NCI-H446 (cell line): ENCODE measurements around the gene SMC3.
A peak's percentile ranks its signal among the peaks of the same experiment; 100 is the strongest.

Experiments used
- DNase-seq, 2 experiments: peaks; one replicate each; lab custom pipeline; 2025; lab: John Stamatoyannopoulos, UW

The SMC3 gene

GRCh38 chr10:110544958-110545537, 22.4 kb upstream of the SMC3 start:
- no peak for DNase-seq

DNA sequence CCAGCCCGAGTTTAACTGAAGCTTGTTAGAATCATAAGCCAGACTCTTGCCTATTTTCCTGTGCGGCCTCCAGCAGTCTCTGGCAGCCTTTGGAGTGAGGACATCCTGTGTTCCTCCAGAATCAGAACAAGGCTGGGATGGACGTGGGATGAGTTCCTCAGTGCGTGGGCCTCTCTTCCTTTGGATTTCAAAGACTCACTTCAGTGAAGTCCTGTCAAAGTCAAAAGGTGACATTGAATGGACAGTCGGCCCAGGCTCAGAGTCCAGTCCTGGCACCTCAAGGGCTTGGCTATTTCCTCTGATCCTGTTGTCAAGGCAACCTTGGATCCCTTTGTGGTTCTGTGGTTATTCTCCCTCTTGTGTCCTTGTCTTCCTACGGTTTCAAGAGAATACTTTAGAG, 21.4 kb upstream of the SMC3 start:
- DNase-seq: no peak

GRCh38 chr10:110546499-110547110, 20.9 kb upstream of the SMC3 start:
- no peak for DNase-seq

- DNase-seq: peak; percentile 5 to 75
These were observed 20.2 kb upstream of the SMC3 start for GRCh38 chr10:110547139-110547761.

DNA sequence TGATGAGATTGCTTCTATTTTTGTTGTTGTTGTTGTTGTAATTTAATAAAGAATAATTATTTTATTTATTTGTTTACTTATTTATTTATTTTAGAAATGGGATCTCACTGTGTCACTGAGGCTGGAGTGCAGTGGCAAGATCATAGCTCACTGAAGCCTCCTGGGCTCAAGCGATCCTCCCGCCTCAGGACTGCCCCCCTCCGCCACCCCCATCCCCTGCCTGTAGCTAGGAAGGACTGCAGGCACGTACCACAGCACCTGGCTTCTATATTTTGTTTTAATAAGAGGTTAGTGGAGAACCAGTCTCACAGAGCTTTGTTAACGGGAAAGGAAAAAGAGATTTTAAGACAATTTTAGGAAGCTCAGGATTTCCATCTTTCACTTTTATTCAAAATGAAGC, 19.5 kb upstream of the SMC3 start:
- DNase-seq: no peak

- no peak for DNase-seq
These were observed 18.3 kb upstream of the SMC3 start for GRCh38 chr10:110549211-110549610.

- DNase-seq: no peak
These were observed 13.6 kb upstream of the SMC3 start for GRCh38 chr10:110553905-110554304.

DNA sequence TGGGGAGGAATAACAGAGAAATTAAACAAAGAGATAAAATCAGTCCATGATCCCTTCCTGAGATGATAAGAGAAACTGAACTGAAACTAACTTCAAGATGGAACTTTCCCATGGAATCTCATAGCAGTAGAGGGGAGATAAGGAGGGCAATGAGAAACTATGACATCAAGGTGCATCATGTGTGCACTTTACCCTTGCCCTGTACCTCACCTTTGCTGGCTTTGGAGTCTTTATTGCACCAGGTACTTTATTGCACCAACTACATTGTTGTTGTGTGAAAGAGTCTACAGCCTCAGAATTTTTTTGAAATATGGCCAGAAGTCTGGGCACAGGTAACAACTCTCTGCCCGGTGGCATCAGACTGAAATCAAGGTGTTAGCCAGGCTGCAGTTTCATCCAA, 11.2 kb upstream of the SMC3 start:
- DNase-seq: no peak

DNA sequence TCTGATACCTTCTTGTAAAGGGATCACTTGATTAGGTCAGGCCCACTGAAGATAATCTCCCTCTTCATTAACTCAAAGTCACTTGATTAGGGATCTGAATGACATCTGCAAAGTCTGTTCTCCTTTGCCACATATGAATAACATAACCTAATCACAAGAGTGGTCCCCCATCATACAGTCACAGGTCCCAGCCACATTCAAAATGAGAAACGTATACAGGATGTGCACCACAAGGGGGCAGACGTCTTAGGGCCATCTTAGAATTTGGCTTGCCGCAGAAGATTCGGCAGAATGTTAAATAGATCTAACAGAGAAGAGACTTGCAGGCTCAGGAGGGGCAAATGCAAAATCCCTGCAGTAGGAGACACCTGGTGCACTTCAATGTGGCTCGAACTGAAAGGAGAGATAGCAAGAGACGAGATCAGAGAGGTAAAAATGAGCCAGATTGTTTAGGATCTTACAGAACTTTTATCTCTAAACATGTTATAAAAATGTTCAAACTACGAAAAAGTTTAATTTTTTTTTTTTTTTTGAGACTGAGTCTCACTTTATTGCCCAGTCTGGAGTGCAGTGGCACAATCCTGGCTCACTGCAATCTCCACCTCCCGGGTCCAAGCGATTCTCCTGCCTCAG, 10.4 kb upstream of the SMC3 start:
- peak in 1 of 2 experiments; percentile 11 for DNase-seq

GRCh38 chr10:110558041-110558440, 9.5 kb upstream of the SMC3 start:
- no peak for DNase-seq

DNA sequence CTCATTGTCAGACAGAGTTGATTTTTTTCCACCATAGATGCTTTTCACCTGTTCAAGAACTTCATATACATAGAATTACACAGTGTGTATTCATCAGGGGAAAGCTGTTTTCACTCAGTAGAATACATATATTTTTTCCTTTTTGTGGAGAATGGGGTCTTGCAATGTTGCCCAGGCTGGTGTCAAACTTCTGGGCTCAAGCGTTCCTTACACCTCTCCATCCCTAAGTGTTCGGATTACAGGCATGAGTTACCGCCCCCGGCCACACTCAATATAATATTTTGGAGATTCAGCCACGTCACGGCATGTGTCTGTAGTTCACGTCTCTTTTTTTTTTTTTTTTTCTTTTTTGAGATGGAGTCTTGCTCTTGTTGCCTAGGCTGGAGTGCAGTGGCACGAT, 7.5 kb upstream of the SMC3 start:
- DNase-seq: no peak

- DNase-seq: no peak
These were observed 6.2 kb upstream of the SMC3 start for GRCh38 chr10:110561292-110561691.

- DNase-seq: no peak
These were observed 5.1 kb upstream of the SMC3 start for GRCh38 chr10:110562348-110562747.

- no peak for DNase-seq
These were observed 4.4 kb upstream of the SMC3 start for GRCh38 chr10:110563132-110563531.

DNA sequence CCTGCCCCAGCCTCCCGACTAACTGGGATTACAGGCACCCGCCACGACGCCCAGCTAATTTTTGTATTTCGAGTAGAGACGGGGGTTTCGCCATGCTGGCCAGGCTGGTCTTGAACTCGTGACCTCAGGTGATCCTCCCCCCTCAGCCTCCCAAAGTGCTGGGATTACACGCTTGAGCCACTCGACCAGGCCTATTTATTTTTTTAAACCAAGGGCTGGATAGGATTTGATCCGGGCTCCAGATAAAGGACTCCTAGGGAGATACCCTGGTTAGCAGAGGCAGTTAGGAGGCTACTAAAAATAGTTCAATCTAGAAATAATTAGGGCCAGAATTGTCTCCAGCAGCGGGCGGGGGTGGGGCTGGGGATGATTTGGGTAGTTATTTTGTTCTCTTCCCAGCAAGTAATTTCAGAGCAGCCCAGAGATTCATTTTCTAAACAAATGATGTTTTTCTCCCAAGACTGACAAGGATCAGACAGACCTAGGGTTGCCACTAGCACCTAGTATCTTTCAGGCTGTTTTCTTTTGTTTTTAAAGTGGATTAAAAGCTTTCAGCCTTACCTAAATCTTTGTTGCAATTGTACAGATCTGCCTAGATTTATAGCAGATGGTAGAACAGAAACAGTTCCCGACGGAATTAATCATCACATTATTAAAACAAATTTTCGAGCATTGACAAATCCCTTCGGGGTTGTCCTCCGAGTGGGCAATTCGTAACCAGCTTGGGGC, 859 bp upstream of the SMC3 start:
- no peak for DNase-seq

DNA sequence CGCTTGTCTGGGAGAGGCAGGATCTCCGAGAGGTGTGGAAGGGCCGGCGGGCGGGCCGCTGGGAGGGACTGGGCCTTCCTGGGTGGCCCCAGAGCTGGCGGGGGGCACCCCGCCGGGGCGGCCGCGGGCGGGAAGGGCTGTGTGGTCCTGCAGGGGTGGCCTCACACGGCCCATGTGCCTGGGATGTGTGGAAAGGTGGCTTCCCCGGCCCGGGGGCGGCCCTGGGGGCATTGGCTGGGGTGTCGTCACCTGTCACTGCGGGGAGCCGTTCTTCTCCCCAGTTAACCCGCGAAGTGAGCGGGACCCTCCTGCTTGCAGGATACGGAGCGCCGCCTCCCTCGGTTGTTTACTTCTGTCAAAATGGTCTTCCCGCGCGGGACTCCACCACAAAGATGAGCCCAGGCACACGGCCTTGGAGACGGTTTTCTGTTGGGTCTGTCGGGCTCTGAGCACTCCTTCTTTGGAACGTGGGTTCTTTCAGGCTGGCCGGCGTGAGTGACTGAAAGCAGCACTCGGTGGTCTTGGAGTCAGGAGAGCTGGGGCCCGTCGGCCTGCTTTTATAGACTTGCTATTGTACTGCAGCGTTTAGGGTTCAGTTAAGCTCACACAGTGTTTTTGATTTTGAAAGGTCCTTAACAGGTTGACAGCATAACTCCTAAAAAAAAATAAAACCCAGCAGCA, 700 bp downstream of the SMC3 start:
- DNase-seq: no peak

DNA sequence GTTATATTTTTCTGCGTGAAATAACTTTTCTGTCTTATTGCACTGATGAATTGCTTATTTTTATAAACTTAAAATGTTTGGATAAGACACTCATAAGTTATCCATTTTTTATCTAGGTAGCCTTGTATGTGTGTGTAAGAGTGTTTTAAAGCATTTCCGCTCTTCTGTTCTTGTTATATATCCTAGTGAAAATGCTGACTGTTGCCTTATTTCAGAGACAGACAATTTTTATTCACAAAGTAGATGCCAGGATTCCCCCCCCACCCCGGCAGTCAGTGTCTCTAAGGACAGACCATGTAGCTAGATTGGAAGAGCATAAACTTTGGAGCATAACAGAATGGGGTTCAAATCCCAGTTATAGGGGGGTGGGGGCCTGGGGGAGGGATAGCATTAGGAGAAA, 1.6 kb downstream of the SMC3 start:
- DNase-seq: no peak

DNA sequence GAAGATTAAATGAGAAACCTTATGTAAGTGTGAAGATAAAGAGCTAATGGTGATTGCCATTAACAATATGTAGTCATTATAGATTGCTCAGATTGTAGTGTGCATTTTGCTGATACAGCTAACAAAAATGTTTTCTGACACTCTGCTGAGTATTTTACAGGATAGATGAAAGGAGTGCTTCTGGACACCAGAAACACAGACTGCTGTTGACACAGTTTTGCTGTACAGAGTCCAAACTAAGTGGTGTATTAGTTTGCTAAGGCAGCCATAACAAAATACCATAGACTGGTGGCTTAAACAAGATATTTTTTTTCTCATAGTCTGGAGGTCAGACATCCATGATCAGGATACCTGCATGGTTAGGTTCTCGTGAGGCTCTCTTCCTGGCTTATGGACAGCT, 2.2 kb downstream of the SMC3 start:
- no peak for DNase-seq

DNA sequence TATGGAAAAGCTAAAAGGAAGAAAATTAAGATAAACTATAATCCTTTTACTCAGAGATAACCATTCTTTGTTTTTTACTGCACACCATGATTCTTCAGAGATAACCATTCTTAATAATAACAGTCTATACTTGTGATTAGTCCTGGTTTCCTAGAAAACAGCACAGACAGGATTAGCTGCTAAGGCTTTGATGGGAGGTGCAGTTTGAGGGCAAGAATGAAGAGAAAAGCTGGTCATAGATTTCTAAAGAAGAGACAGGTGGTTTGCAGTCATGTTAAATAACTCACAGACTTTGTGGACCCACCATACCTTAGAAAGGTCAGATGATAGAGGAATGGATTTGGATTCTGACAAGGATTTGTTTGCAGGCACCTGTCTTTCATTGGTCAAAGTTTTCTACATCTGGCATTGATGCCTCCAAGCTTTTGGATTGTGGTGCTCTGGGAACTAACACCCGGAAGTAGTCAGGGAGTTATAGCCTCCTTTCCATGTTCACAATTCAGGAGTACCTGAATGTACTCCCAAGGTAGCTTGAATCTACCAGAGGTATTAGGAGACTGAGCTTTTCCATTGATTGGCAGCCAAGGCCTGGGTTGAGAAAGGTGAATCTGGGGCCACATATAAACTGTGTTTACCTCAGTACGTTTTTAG, 3.7 kb downstream of the SMC3 start:
- DNase-seq: no peak

DNA sequence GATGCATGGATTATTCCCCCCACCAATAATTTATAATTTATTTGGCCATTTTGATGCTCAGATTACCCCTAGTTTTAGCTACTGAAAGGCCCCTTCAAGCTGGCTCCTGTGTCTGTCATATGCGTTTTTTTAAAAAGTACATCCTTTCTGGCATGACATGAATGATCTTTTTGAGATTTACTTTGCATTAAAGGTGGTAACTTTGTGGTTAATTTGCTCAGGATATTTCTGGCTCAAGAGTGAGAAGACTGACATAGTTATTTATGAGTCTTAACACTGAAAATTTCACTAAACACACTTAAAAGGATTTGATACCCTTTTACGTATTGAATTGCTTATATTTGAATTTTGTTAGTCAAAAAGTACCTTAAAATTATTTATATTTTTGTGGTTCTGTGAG, 5.4 kb downstream of the SMC3 start:
- no peak for DNase-seq

DNA sequence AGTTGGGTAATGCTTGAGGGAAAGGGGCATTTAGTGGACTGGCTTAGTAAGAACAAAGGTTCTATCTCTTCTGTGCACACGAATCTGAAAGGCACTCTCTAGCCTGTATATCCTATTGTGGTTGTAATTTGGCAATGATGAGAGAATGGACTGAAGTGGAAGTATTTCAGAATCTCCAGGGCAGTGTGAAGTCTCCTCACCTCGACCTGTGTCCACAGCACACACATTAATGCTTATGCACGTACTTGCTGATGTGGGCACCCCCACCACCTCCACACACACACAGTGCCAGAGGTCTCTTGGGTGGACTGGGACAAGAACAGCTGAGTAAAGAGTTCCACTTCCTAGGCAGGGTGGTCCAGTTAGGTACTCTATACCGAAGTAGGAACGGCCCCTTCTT, 6.9 kb downstream of the SMC3 start:
- no peak for DNase-seq

DNA sequence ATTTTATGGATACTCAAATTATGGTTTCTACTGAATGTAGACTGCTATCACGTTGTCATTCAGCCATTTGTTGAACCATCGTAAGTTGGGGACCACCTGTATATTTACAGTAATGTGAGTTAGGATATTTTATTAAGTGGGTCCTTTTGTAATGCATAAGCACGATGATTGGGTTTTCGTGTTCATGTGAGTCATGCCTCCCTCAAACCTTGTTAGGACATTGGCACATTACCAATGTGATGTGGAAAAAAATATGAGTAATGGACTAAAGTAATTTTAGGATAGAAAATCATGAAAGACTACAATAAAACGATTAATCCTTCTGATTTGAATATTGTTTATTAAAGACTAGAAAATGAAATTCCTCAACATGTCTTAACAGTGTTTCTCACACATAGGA, 8.7 kb downstream of the SMC3 start:
- no peak for DNase-seq
